Activated CD4-positive, alpha-beta memory T cell treated with anti-CD3 and anti-CD28 coated beads, Interleukin-2, amount 10 ng/mL, durations not matched to agents 7 days and 5 days (primary cell): Measurements from ENCODE around the gene CALN1. TPM values are rescaled to one million over a fixed set of nuclear protein-coding genes. Genes with fewer than 3 reads are reported as not detected.

Experiments used
- CTCF ChIA-PET: fragments of 350-600 bp; sonication (Branson Sonifier 250); formaldehyde crosslinking; loops from one replicate; lab custom pipeline; 2021; ENCODE audit warnings: antibody characterized with exemption, inconsistent platforms; lab: Charles Lee
- POLR2A ChIA-PET: fragments of 350-600 bp; sonication (Branson Sonifier 250); formaldehyde crosslinking; loops from one replicate; lab custom pipeline; 2021; ENCODE audit warnings: antibody characterized with exemption; lab: Charles Lee
- DNase-seq: peaks from one replicate; pipeline ENCODE4 v3.0.0-alpha.2; 2020
- H3K27ac Mint-ChIP-seq: one replicate; pipeline ENCODE4 v1.8.0; 2021; ENCODE audit warnings: mild to moderate bottlenecking, mixed read lengths
- H3K27me3 Mint-ChIP-seq: one replicate; pipeline ENCODE4 v1.8.0; 2021; ENCODE audit warnings: mixed read lengths
- H3K36me3 Mint-ChIP-seq: one replicate; pipeline ENCODE4 v1.8.0; 2021; ENCODE audit warnings: low read depth, mixed read lengths
- H3K4me1 Mint-ChIP-seq: one replicate; pipeline ENCODE4 v1.8.0; 2021; ENCODE audit warnings: mixed read lengths
- H3K4me3 Mint-ChIP-seq: one replicate; pipeline ENCODE4 v1.8.0; 2021; ENCODE audit warnings: mild to moderate bottlenecking, mixed read lengths
- H3K9me3 Mint-ChIP-seq: one replicate; pipeline ENCODE4 v1.8.0; 2021; ENCODE audit warnings: mixed read lengths
- total RNA-seq, 2 experiments: library from RNA; stranded (reverse); gene quantifications; one replicate each; pipeline ENCODE4 v1.2.3, GENCODE V29; 2021

CALN1 gene
- total RNA-seq, 2 experiments from 2014 or later, result not detected

DNA sequence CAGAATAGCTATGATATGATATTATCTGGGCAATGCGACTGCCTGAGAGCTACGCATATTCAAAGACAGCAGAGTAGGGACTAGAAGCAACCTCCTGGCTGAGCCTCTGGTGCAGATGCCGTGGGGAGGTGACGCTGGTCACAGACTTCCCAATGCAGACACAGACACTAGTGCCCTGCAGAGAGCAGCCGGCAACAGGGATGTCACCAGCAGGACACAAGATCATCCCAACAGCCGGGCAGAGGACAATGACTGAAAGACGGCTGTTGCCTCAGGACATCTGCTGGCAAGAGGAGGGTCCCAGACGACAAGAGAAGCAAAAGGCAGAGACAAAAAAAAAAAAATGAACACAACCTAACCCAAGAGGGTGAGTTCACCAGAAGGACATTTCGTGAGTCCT is 104.6 kb downstream of the CALN1 start:
- no peaks in the 10 kb centered on the region for H3K4me1 Mint-ChIP-seq
- no peak for DNase-seq
- H3K27me3 Mint-ChIP-seq, result no peaks in the 10 kb centered on the region
- no peak overlapping the region for H3K27ac Mint-ChIP-seq
- no peak overlapping the region for H3K4me3 Mint-ChIP-seq
- no peaks in the 10 kb centered on the region for H3K36me3 Mint-ChIP-seq
- ChIA-PET CTCF (no interaction called here), POLR2A (no interaction called here)
- H3K9me3 Mint-ChIP-seq, result peaks cover 6% of the 10 kb centered on the region

DNA sequence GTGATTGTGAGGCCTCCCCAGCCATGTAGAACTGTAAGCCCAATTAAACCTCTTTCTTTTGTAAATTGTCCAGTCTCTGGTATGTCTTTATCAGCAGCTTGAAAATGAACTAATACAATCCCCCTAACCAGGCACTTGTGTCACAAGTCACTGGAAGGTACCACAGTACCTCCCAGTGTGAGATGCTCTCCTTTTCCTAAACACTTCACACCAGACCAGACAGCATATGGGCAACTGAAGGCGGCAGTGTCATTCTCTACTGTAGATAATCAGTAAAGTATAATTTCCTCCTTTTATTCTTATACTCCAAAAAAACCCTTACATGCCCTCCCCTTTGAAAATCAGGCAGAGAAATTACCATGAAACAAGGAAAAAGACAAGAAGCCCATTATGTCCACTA is 113.2 kb downstream of the CALN1 start:
- POLR2A ChIA-PET, result no interaction called here
- Mint-ChIP-seq H3K27me3 (no peaks in the 10 kb centered on the region), H3K9me3 (peaks cover 8% of the 10 kb centered on the region), H3K4me3 (no peak overlapping the region), H3K4me1 (no peaks in the 10 kb centered on the region), H3K27ac (no peak overlapping the region), H3K36me3 (no peaks in the 10 kb centered on the region)
- CTCF ChIA-PET, result no interaction called here
- no peak for DNase-seq

DNA sequence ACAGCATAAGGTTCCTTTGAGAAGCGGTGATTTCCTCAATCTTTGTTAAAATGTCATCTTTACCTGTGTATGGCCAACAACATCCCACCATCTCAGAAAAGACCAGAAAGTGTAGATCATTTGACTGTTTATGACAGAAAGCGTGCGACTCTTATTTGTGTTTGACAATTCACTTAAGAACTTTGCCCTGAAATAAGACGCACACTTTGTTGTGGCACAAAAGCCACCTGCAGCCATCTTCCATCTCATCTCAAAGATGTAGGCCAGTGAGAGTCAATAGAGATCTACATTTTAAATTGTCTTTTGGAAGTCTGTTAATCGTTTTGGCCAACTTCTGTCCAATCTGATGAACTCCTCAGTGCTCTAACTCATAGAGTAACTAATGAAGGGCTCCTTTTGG is 114.0 kb downstream of the CALN1 start:
- CTCF ChIA-PET, result no interaction called here
- H3K36me3 Mint-ChIP-seq, result no peaks in the 10 kb centered on the region
- H3K4me3 Mint-ChIP-seq, result no peak overlapping the region
- no peaks in the 10 kb centered on the region for H3K27me3 Mint-ChIP-seq
- no peak for DNase-seq
- no peak overlapping the region for H3K27ac Mint-ChIP-seq
- POLR2A ChIA-PET, result no interaction called here
- H3K9me3 Mint-ChIP-seq, result peaks cover 8% of the 10 kb centered on the region
- no peaks in the 10 kb centered on the region for H3K4me1 Mint-ChIP-seq

DNA sequence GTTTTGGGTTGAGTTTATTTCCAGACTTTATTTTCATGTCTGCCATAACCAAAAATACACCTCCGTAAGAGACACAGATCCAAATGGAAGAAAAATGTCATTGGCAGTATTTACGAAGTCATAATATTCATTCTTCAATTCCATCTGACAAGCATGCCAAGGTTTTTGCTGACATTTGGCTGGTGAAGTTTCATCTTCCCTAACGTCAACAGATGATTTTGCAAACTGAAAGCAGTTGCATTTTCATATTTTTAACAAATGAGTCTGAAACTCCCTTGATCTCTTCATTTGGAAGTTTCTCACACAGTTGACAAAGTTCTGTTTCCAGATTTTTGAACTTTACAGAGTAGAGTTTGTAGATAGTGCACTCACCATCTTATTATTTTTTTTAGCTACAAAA is 114.5 kb downstream of the CALN1 start:
- no peaks in the 10 kb centered on the region for H3K27me3 Mint-ChIP-seq
- ChIA-PET CTCF (no interaction called here), POLR2A (no interaction called here)
- H3K36me3 Mint-ChIP-seq, result no peaks in the 10 kb centered on the region
- peaks cover 8% of the 10 kb centered on the region for H3K9me3 Mint-ChIP-seq
- no peak for DNase-seq
- no peak overlapping the region for H3K27ac Mint-ChIP-seq
- H3K4me3 Mint-ChIP-seq, result no peak overlapping the region
- no peaks in the 10 kb centered on the region for H3K4me1 Mint-ChIP-seq

DNA sequence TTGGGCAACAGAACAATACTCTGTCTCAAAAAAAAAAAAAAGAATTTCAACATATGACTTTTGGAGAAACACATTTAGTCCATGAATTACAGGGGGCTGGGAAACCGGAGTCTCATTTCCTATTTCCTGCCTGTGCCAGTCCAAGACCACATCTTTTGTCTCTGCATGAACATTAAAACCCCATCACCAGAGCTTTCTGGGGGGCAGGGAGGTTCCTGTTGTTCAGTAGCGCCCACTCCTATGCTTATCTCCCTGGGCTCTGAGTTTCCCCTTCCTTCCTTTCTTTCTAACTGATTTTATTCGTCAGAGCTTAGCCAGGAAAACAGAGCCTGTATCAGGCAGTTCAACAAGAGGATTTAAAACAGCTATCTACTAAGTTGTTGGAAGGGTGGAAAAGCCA is 119.3 kb downstream of the CALN1 start:
- CTCF ChIA-PET, result interaction anchor here (0.7 kb wide), 1 partner anchor 31 kb away, joined by 3 read pairs; no protein-coding TSS in a partner anchor
- H3K9me3 Mint-ChIP-seq, result peaks cover 5% of the 10 kb centered on the region
- H3K4me3 Mint-ChIP-seq, result no peak overlapping the region
- no peak for DNase-seq
- H3K27ac Mint-ChIP-seq, result no peak overlapping the region
- H3K36me3 Mint-ChIP-seq, result no peaks in the 10 kb centered on the region
- H3K4me1 Mint-ChIP-seq, result no peaks in the 10 kb centered on the region
- H3K27me3 Mint-ChIP-seq, result no peaks in the 10 kb centered on the region
- POLR2A ChIA-PET, result no interaction called here

DNA sequence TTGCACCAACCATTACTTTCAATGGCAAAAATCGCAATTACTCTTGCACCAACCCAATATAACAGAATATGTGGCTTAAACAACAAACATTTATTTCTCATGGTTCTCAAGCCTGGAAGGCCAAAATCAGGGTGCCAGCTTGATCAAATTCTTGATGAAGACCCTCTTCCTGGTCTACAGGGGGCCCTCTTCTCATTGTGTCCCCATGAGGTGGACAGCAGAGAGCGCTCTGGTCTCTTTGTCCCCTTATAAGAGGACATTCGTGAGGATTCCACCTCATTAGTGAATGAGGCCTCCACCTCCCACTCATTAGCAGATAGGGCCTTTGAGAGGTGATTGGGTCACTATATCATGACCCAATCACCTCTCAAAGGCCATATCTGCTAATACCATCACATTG is 120.0 kb downstream of the CALN1 start:
- no peaks in the 10 kb centered on the region for H3K4me1 Mint-ChIP-seq
- POLR2A ChIA-PET, result no interaction called here
- H3K9me3 Mint-ChIP-seq, result peaks cover 5% of the 10 kb centered on the region
- no peak for DNase-seq
- no peaks in the 10 kb centered on the region for H3K36me3 Mint-ChIP-seq
- H3K27me3 Mint-ChIP-seq, result no peaks in the 10 kb centered on the region
- H3K4me3 Mint-ChIP-seq, result no peak overlapping the region
- no peak overlapping the region for H3K27ac Mint-ChIP-seq
- CTCF ChIA-PET, result no interaction called here

DNA sequence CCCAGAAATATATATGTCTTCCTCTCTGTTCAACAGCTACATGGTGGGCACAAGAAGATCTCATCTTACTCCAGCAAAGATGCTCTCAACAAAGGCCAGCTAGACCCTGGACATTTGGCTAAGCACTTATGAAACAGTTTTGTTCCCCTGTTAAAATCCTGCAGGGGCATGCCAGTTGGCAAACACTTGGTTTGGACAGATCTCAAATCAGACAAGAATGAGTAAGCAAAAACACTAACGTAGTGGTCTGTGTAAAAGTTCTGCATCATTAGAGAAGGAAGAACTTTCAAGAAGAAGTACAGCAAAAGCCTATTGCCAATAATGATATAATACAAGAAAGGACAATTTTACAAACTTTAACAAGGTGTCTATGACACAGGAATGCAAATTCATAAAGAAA is 125.6 kb downstream of the CALN1 start:
- peaks cover 8% of the 10 kb centered on the region for H3K9me3 Mint-ChIP-seq
- no peak overlapping the region for H3K4me3 Mint-ChIP-seq
- H3K4me1 Mint-ChIP-seq, result no peaks in the 10 kb centered on the region
- no peaks in the 10 kb centered on the region for H3K27me3 Mint-ChIP-seq
- H3K36me3 Mint-ChIP-seq, result no peaks in the 10 kb centered on the region
- POLR2A ChIA-PET, result no interaction called here
- CTCF ChIA-PET, result no interaction called here
- H3K27ac Mint-ChIP-seq, result no peak overlapping the region
- DNase-seq, result no peak

DNA sequence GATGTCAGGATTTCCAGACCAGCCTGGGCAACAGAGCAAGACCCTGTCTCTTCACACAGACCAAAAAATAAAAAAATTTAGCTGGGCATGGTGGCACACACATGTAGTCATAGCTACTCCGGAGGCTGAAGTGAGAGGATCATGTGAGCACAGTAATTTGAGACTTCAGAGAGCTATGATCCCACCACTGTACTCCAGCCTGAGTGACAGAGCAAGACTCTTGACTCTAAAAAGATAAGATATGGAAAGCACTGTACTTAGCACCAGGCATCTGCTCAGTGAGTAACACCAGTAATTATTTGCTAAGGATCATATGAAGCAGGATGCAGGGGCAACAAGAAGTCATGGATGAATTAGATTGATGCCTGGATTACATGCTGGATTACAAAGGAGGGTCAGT is 128.8 kb downstream of the CALN1 start:
- no peaks in the 10 kb centered on the region for H3K4me1 Mint-ChIP-seq
- POLR2A ChIA-PET, result no interaction called here
- H3K27ac Mint-ChIP-seq, result no peak overlapping the region
- H3K27me3 Mint-ChIP-seq, result no peaks in the 10 kb centered on the region
- CTCF ChIA-PET, result no interaction called here
- H3K9me3 Mint-ChIP-seq, result peaks cover 5% of the 10 kb centered on the region
- no peak for DNase-seq
- H3K4me3 Mint-ChIP-seq, result no peak overlapping the region
- H3K36me3 Mint-ChIP-seq, result no peaks in the 10 kb centered on the region

DNA sequence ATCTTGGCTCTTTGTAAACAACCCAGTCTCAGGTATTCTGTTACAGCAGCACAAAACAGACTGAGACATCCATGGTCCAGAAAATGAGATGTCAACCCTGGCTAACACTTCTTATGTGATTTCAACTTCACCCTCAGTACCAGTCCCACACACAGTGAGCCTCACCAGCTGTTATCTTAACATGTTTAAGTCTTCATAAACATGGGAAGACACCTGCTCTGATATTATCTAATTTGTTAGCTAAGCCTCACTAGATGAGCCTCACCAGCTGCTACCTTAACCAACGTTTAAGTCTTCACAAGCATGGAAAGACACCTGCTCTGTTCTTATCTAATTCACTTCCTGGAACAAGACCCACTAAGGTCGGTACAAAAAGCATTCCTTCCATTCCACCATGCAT is 130.8 kb downstream of the CALN1 start:
- H3K4me1 Mint-ChIP-seq, result no peaks in the 10 kb centered on the region
- no peak for DNase-seq
- no peak overlapping the region for H3K27ac Mint-ChIP-seq
- peaks cover 15% of the 10 kb centered on the region for H3K9me3 Mint-ChIP-seq
- H3K36me3 Mint-ChIP-seq, result no peaks in the 10 kb centered on the region
- no peaks in the 10 kb centered on the region for H3K27me3 Mint-ChIP-seq
- no peak overlapping the region for H3K4me3 Mint-ChIP-seq
- CTCF ChIA-PET, result no interaction called here
- POLR2A ChIA-PET, result no interaction called here

DNA sequence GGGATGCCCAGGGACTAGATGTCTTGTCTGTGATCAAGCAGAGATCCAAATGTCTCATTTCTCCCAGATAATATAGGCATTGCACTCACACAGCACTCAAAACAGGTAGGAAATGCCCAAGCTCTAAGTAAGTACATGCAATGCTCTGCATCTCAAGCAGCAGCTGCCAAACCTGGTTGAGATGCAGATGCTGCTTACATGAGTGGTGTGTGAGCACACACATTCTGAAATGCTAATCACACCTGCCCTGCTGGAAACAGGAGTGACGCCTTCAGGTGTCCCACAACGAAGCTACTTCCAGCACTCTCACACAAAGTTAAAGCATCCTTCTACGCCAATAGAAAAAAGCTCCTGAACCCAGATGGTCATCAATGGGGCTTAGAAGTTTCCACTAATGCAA is 132.9 kb downstream of the CALN1 start:
- no peaks in the 10 kb centered on the region for H3K27me3 Mint-ChIP-seq
- no peaks in the 10 kb centered on the region for H3K4me1 Mint-ChIP-seq
- no peak overlapping the region for H3K4me3 Mint-ChIP-seq
- no peak overlapping the region for H3K27ac Mint-ChIP-seq
- CTCF ChIA-PET, result no interaction called here
- peaks cover 26% of the 10 kb centered on the region for H3K9me3 Mint-ChIP-seq
- POLR2A ChIA-PET, result no interaction called here
- no peaks in the 10 kb centered on the region for H3K36me3 Mint-ChIP-seq
- DNase-seq, result no peak

DNA sequence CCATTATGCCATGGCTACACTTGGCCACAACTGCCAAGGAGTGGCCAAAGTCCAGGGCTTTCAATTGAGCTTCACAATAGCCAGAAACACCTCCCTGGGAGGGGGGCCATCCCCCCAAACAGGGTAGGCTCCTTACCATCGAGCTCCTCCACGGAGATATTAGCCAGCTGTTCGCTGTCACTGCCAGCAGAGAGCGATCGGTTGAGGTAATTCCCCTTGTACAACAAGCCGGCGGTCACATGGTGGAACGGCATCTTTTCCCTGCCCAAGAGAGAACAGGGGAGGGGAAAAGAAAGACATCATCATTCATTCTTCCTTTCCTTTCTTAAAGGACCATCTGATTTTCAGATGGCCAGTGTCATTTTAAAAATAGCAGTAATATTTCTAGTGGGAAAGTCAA is 133.6 kb downstream of the CALN1 start:
- H3K27ac Mint-ChIP-seq, result no peak overlapping the region
- POLR2A ChIA-PET, result no interaction called here
- no peaks in the 10 kb centered on the region for H3K36me3 Mint-ChIP-seq
- CTCF ChIA-PET, result no interaction called here
- H3K4me1 Mint-ChIP-seq, result no peaks in the 10 kb centered on the region
- H3K27me3 Mint-ChIP-seq, result no peaks in the 10 kb centered on the region
- H3K9me3 Mint-ChIP-seq, result peaks cover 24% of the 10 kb centered on the region
- no peak for DNase-seq
- H3K4me3 Mint-ChIP-seq, result no peak overlapping the region

DNA sequence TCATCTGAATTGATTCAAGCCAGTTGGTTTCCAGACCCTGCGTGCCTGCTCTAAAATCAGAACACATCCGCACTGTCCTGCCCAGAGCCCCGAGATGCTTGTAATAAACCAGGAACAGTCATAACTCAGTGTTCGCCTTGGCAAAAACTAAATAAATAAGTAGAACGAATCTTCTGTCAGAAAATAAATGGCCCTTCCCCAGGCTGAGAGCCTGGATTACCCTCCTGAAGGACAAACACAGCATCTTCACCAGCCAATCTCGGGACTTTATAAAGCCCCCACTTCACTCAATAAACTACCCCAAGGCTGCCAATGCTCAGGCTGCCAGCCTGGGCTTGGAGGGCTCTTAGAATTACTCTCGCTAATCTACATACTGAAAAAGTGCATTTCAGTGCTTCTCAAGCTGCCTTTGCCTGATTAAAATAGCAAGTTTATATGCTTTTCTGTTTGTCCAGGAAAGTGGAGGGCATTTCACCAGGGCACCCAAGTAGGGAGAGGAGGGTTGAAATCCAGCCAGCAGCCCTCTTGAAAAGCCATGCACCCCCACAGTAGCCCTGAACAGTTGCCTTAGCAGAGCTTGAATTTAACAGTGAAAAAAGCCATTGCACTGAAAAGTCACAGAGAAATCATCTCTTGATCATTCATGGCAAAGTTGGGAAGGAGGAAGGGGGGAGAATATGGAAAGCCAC is 136.6 kb downstream of the CALN1 start:
- Mint-ChIP-seq H3K4me1 (no peaks in the 10 kb centered on the region), H3K27me3 (no peaks in the 10 kb centered on the region), H3K4me3 (no peak overlapping the region), H3K9me3 (peaks cover 26% of the 10 kb centered on the region), H3K36me3 (no peaks in the 10 kb centered on the region), H3K27ac (no peak overlapping the region)
- CTCF ChIA-PET, result no interaction called here
- no peak for DNase-seq
- POLR2A ChIA-PET, result no interaction called here

DNA sequence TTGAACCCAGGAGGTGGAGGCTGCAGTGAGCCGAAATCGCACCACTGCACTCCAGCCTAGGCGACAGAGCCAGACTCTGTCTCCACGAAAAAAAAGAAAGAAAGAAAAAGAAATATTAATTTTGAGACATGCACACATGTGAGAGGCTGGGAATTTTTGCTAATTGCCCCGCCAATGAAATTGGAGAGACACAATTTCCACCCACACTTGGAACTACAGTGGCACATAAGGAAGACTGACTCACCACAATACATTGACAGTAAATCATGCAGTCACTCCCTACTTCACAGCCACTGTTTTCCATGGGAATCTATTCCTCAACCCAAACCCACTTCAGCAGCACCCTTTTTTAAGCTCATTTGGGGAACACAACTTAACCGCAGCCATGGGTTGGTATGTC is 139.7 kb downstream of the CALN1 start:
- Mint-ChIP-seq H3K27me3 (no peaks in the 10 kb centered on the region), H3K36me3 (no peaks in the 10 kb centered on the region)
- CTCF ChIA-PET, result no interaction called here

DNA sequence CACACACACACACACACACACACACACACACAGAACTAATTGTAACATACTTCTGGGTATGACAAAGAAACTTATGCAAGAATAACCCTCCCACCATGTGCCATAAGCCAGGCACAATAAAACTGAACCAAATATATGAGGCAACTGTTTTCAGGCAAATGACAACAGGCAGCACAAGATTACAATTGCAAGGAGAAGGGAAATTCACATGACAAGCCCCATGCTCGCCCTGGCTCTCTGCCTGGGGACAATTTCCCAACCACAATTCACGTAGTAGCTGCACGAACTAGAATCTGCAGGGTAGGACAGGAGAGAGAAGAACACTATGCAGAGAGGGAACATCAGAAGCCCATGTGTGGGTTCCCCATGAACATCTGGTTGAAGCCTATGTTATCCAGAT is 143.3 kb downstream of the CALN1 start:
- ChIA-PET CTCF (no interaction called here), POLR2A (no interaction called here)
- H3K36me3 Mint-ChIP-seq, result no peaks in the 10 kb centered on the region
- no peak for DNase-seq
- H3K27me3 Mint-ChIP-seq, result no peaks in the 10 kb centered on the region
- H3K4me3 Mint-ChIP-seq, result no peak overlapping the region
- no peaks in the 10 kb centered on the region for H3K4me1 Mint-ChIP-seq
- peaks cover 12% of the 10 kb centered on the region for H3K9me3 Mint-ChIP-seq
- no peak overlapping the region for H3K27ac Mint-ChIP-seq

More for the DNA sequence above, 139.7 kb downstream of the CALN1 start:
- POLR2A ChIA-PET, result no interaction called here
- Mint-ChIP-seq H3K27ac (no peak overlapping the region), H3K9me3 (peaks cover 30% of the 10 kb centered on the region), H3K4me3 (no peak overlapping the region), H3K4me1 (no peaks in the 10 kb centered on the region)
- no peak for DNase-seq
